GM18519 (cell line): ENCODE results near the gene RPH3AL.
"Not testable (repeated sequence)": the region's sequence is repeated elsewhere in the genome, so short reads cannot be mapped to it uniquely, and the experiment has no call there.

ENCODE experiments used
- ATAC-seq: cut with Tn5 transposase; IDR thresholded peaks from one replicate; pipeline ENCODE4 v1.9.1; 2021; ENCODE audit warnings: mild to moderate bottlenecking, moderate library complexity; ENCODE audit not compliant: unreplicated experiment, low FRiP score

RPH3AL gene

GRCh38 chr17:171871-172270, 180.7 kb downstream of the RPH3AL start:
- ATAC-seq = no peak

- no peak for ATAC-seq
These were observed 182.4 kb downstream of the RPH3AL start for GRCh38 chr17:170130-170670.

- ATAC-seq = not testable (repeated sequence)
These were observed 184.0 kb downstream of the RPH3AL start for GRCh38 chr17:168614-169013.

- no peak for ATAC-seq
These were observed 186.7 kb downstream of the RPH3AL start for GRCh38 chr17:165939-166338.

GRCh38 chr17:164303-165235, 188.0 kb downstream of the RPH3AL start:
- ATAC-seq = no peak

GRCh38 chr17:163514-164098, 189.0 kb downstream of the RPH3AL start:
- no peak for ATAC-seq

GRCh38 chr17:162689-163088, 189.9 kb downstream of the RPH3AL start:
- ATAC-seq = no peak
